Measurements from ENCODE around the gene PRELID1. TPM values are rescaled to one million over a fixed set of nuclear protein-coding genes. Genes with fewer than 3 reads are reported as not detected.

The PRELID1 gene
- total and polyA plus RNA-seq, 4 donors: 43.3 to 236 (median 133) TPM

DNA sequence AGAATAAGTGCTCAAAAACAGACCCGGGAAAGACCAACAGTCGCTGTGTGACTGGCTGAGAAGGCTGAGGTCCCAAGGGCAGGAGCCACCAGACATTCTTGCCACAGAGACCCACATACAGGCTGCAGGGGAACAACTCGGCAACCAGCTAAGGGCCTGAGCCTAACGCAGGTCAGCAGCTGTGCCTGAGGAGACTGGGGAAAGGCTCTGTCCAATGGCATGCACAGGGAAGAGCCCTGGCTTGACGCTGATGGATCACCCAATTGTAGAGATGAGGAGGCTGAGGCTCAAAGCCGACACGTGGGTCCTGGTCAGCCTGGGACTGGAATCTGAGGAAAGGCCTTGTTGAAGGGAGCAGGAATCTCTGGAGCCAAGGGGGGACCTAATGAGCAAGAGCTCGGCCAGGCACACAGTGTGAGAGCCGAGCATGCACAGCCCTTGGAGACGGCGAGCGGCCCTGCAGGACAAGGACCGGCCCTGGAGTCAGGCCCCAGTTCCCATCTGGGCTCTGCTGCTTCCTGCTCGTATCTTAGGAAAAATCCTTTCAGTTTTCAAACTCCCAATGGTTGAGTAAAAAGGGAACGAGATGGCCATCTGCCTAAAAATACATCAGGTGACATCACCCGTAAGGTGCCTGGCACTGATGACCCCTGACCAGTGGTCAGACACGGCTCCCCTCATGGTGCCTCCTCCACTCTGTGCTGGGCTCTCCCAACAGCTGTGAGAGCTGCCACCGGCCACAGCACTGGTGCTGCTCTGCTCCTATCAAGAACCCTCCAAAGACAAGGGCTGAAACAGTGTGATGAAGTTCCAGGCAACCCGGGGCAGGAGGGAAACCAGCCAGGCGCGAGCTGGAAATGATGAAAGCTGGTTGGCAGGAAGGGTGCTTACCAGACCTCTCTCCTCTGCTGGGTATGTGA, 31.4 kb downstream of the PRELID1 start:
- Histone ChIP-seq H3K27ac (ENCODE audit: low read depth in 1 of 2, low read length in 1 of 2) (no peak overlapping the region), H3K9me3 (ENCODE audit: control insufficient read depth in 4 of 4, insufficient read depth in 3 of 4, low read length in 3 of 4) (no peaks in the 10 kb centered on the region), H3K27me3 (ENCODE audit: control insufficient read depth in 3 of 3, insufficient read depth in 3 of 3, low read length in 2 of 3) (no peaks in the 10 kb centered on the region), H3K4me1 (ENCODE audit: control insufficient read depth in 5 of 5, insufficient read depth in 5 of 5, low read length in 5 of 5) (no peaks in the 10 kb centered on the region), H3K4me3 (no peak overlapping the region), H3K9ac (ENCODE audit: insufficient read depth in 1 of 2, low read length in 2 of 2) (no peak overlapping the region), H3K36me3 (ENCODE audit: control insufficient read depth in 4 of 4, insufficient read depth in 4 of 4, low read length in 4 of 4) (peaks cover 13 to 84% (median 30%) of the 10 kb centered on the region in 4 donors)
- 91 to 92% methylated on average over 21 of the region's 21 CpGs for WGBS, 2 donors
- TF ChIP-seq, protein P1, sequence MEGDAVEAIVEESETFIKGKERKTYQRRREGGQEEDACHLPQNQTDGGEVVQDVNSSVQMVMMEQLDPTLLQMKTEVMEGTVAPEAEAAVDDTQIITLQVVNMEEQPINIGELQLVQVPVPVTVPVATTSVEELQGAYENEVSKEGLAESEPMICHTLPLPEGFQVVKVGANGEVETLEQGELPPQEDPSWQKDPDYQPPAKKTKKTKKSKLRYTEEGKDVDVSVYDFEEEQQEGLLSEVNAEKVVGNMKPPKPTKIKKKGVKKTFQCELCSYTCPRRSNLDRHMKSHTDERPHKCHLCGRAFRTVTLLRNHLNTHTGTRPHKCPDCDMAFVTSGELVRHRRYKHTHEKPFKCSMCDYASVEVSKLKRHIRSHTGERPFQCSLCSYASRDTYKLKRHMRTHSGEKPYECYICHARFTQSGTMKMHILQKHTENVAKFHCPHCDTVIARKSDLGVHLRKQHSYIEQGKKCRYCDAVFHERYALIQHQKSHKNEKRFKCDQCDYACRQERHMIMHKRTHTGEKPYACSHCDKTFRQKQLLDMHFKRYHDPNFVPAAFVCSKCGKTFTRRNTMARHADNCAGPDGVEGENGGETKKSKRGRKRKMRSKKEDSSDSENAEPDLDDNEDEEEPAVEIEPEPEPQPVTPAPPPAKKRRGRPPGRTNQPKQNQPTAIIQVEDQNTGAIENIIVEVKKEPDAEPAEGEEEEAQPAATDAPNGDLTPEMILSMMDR (IDR thresholded peaks at IDR 0.05; ENCODE audit: control extremely low read depth, extremely low read depth): no peak
- ATAC-seq (ENCODE audit: insufficient read depth, low FRiP score) (no peak), DNase-seq (no peak)

DNA sequence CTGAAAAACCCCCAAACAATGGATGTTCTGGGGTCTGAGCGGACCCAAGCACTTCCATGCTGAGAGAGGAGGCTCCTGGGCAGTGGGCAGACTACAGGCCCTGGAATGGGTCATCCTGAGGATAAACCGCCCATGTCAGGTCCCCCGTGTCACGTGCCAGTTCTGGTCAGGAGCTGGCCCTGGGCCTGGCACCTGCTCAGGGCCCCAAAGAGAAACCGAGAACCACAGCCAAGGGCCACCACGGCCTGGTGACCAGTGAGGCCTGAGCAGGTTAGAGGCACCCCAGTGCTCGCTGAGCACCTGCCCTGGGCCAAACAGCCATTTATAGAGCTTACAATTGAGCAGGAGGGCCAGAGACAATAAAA, 32.1 kb downstream of the PRELID1 start:
- Histone ChIP-seq H3K4me1 (ENCODE audit: control insufficient read depth in 5 of 5, insufficient read depth in 5 of 5, low read length in 5 of 5) (no peaks in the 10 kb centered on the region), H3K9ac (ENCODE audit: insufficient read depth in 1 of 2, low read length in 2 of 2) (no peak overlapping the region), H3K27me3 (ENCODE audit: control insufficient read depth in 3 of 3, insufficient read depth in 3 of 3, low read length in 2 of 3) (no peaks in the 10 kb centered on the region), H3K27ac (ENCODE audit: low read depth in 1 of 2, low read length in 1 of 2) (no peak overlapping the region), H3K36me3 (ENCODE audit: control insufficient read depth in 4 of 4, insufficient read depth in 4 of 4, low read length in 4 of 4) (peaks cover 13 to 77% (median 30%) of the 10 kb centered on the region in 4 donors), H3K4me3 (no peak overlapping the region), H3K9me3 (ENCODE audit: control insufficient read depth in 4 of 4, insufficient read depth in 3 of 4, low read length in 3 of 4) (no peaks in the 10 kb centered on the region)
- TF ChIP-seq, protein P1 (IDR thresholded peaks at IDR 0.05; ENCODE audit: control extremely low read depth, extremely low read depth): no peak
- DNase-seq (no peak), ATAC-seq (ENCODE audit: insufficient read depth, low FRiP score) (no peak)
- 99% methylated on average over 7 of the region's 7 CpGs for WGBS, 2 donors

DNA sequence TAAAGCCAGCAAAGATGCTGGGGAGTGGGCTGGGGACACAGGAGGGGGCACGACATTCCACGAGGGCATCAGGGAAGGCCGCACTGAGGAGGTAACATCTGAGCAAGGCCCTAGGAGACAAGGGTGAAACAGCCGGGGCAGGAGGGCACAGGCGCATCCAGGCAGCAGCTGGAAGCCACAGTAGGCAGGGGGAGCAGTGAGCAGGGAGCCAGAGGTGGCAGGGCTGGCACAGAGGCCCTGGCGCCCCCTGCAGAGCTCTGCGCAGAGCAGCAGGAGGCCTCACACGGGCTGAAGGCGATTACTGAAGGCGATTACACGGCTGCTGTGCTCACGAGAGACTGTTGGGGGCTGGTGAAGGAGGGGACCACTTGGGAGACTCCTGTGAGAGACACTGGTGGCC, 32.5 kb downstream of the PRELID1 start:
- Histone ChIP-seq H3K27me3 (ENCODE audit: control insufficient read depth in 3 of 3, insufficient read depth in 3 of 3, low read length in 2 of 3) (no peaks in the 10 kb centered on the region), H3K36me3 (ENCODE audit: control insufficient read depth in 4 of 4, insufficient read depth in 4 of 4, low read length in 4 of 4) (peaks cover 13 to 73% (median 30%) of the 10 kb centered on the region in 4 donors), H3K4me3 (no peak overlapping the region), H3K27ac (ENCODE audit: low read depth in 1 of 2, low read length in 1 of 2) (no peak overlapping the region), H3K4me1 (ENCODE audit: control insufficient read depth in 5 of 5, insufficient read depth in 5 of 5, low read length in 5 of 5) (no peaks in the 10 kb centered on the region), H3K9ac (ENCODE audit: insufficient read depth in 1 of 2, low read length in 2 of 2) (no peak overlapping the region), H3K9me3 (ENCODE audit: control insufficient read depth in 4 of 4, insufficient read depth in 3 of 4, low read length in 3 of 4) (no peaks in the 10 kb centered on the region)
- ATAC-seq (ENCODE audit: insufficient read depth, low FRiP score) (no peak), DNase-seq (no peak)
- 68 to 70% methylated on average over 12 of the region's 12 CpGs for WGBS, 2 donors
- TF ChIP-seq, protein P1 (IDR thresholded peaks at IDR 0.05; ENCODE audit: control extremely low read depth, extremely low read depth): no peak
